WERI-Rb-1 (cell line): ENCODE data around the gene PLA2G6.
A peak's percentile ranks its signal among the peaks of the same experiment; 100 is the strongest.
"Not testable (repeated sequence)": the region's sequence is repeated elsewhere in the genome, so short reads cannot be mapped to it uniquely, and the experiment has no call there.

Experiments
- DNase-seq: peaks from one replicate; pipeline ENCODE4 v3.0.0-alpha.2; 2020
- H3K27ac ChIP-seq: fragments of 250-450 bp; sonication (Bioruptor Pico); 2 replicates; pipeline ENCODE4 v1.5.1; 2020; ENCODE audit warnings: mild to moderate bottlenecking, moderate library complexity
- H3K27me3 ChIP-seq: fragments of 250-450 bp; sonication (Bioruptor Pico); 2 replicates; pipeline ENCODE4 v1.5.1; 2021; ENCODE audit warnings: mild to moderate bottlenecking, low read depth, moderate library complexity; ENCODE audit not compliant: insufficient read depth, severe bottlenecking
- H3K36me3 ChIP-seq: fragments of 250-450 bp; sonication (Bioruptor Pico); 2 replicates; pipeline ENCODE4 v1.5.1; 2020; ENCODE audit warnings: mild to moderate bottlenecking, moderate library complexity
- H3K4me3 ChIP-seq: 2 replicates; pipeline ENCODE4 v1.5.1; 2011; ENCODE audit warnings: low read depth, mild to moderate bottlenecking, control low read depth, low read length
- H3K9me3 ChIP-seq: fragments of 250-450 bp; sonication (Bioruptor Pico); 2 replicates; pipeline ENCODE4 v1.5.1; 2021; ENCODE audit warnings: mild to moderate bottlenecking, moderate library complexity; ENCODE audit not compliant: severe bottlenecking
- CTCF ChIP-seq: IDR thresholded peaks from 2 replicates; pipeline ENCODE4 v1.5.1; 2011; ENCODE audit warnings: low read depth, mild to moderate bottlenecking, control low read depth, inconsistent platforms, low read length

Gene PLA2G6

GRCh38 chr22:38163844-38164550, 17.6 kb downstream of the PLA2G6 start:
- Histone ChIP-seq H3K36me3 (peaks cover 11% of the 10 kb centered on the region), H3K27me3 (no peaks in the 10 kb centered on the region), H3K27ac (peak overlapping the region; percentile 33; the same call in 1 of the 2 replicates), H3K4me3 (no peak overlapping the region), H3K9me3 (peaks cover 8% of the 10 kb centered on the region)
- no peak for DNase-seq
- no peak for TF ChIP-seq CTCF

- no peak overlapping the region for H3K4me3 ChIP-seq
- H3K27me3 ChIP-seq = no peaks in the 10 kb centered on the region
- peaks cover 11% of the 10 kb centered on the region for H3K36me3 ChIP-seq
- no peak for DNase-seq
- H3K9me3 ChIP-seq = peaks cover 8% of the 10 kb centered on the region
- no peak overlapping the region for H3K27ac ChIP-seq
- no peak for TF ChIP-seq CTCF
Measured at GRCh38 chr22:38162881-38163843, 18.5 kb downstream of the PLA2G6 start.

GRCh38 chr22:38155703-38156102, 25.9 kb downstream of the PLA2G6 start:
- Histone ChIP-seq H3K27me3 (no peaks in the 10 kb centered on the region), H3K4me3 (no peak overlapping the region)

GRCh38 chr22:38154563-38154915, 27.1 kb downstream of the PLA2G6 start:
- not testable (repeated sequence) for H3K27me3 ChIP-seq, H3K36me3 ChIP-seq, H3K4me3 ChIP-seq, H3K9me3 ChIP-seq, DNase-seq
- peak overlapping the region; percentile 93 for H3K27ac ChIP-seq

More at GRCh38 chr22:38155703-38156102, 25.9 kb downstream of the PLA2G6 start:
- no peaks in the 10 kb centered on the region for H3K36me3 ChIP-seq
- H3K9me3 ChIP-seq = no peaks in the 10 kb centered on the region
- TF ChIP-seq CTCF = no peak
- no peak for DNase-seq
- 0 out of 2 replicates have a peak overlapping the region, but pooled peaks have one; percentile 10 for H3K27ac ChIP-seq

- Histone ChIP-seq H3K27me3 (no peaks in the 10 kb centered on the region), H3K9me3 (no peaks in the 10 kb centered on the region), H3K36me3 (no peaks in the 10 kb centered on the region), H3K27ac (peak overlapping the region; percentile 93), H3K4me3 (no peak overlapping the region)
- TF ChIP-seq CTCF = 0 out of 2 replicates have a peak, but pooled peaks have one; percentile 8
- DNase-seq = peak; percentile 95
Measured at GRCh38 chr22:38153821-38154562, 27.6 kb downstream of the PLA2G6 start.
